ENCODE results near the gene FAAP20.

FAAP20 gene

DNA sequence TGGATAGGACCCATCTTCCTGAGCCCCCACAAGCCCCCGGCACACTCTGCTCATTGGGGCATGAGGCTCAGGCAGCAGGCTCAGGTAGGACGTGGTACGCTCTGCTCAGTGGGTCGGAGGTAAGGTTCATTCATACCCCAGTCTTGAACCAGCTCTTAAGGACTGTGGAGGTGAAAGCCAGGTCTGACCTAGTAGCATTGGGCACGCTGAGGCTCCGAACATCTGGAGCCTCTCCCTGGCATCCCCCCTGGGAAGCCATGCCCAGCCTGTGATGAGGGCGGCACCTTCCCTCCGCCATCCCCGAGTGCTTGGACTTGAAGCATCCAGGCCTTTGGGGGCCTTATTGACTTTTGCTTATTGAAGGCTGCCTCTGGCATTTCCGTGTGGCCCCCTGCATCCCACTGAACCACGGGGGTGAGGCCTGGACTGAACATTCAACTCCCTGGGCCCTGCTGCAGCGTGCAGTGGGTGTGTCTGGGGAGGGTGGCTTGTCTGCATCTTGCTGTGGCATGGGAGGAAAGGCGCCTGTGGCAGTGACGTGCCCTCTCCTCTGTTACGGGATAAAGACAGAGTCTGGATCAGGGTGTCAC lies 50.0 kb downstream of the FAAP20 start:
- H4K12ac ChIP-seq (ENCODE audit: low read depth, low read length), result no peak overlapping the region
- H3K9me3 ChIP-seq (ENCODE audit: insufficient read depth, low read depth, low read length), result peaks cover 3% of the 10 kb centered on the region
- H2BK120ac ChIP-seq (ENCODE audit: insufficient read depth, low read length, poor library complexity), result no peak overlapping the region
- H3K14ac ChIP-seq (ENCODE audit: low read length), result no peak overlapping the region
- no peak overlapping the region for H4K91ac ChIP-seq (ENCODE audit: low read depth, low read length)
- no peak for DNase-seq
- no peaks in the 10 kb centered on the region for H3K4me1 ChIP-seq (ENCODE audit: control insufficient read depth in 1 of 2, insufficient read depth in 2 of 2, low read length in 2 of 2)
- no peak overlapping the region for H3K23ac ChIP-seq (ENCODE audit: low read length)
- no peaks in the 10 kb centered on the region for H3K79me2 ChIP-seq (ENCODE audit: control insufficient read depth, insufficient read depth, low read length, poor library complexity)
- peak overlapping the region; percentile 18 for H3K4me3 ChIP-seq (ENCODE audit: low read depth, low read length)
- no peaks in the 10 kb centered on the region for H3K79me1 ChIP-seq (ENCODE audit: low read length)
- no peak overlapping the region for H3K4me2 ChIP-seq (ENCODE audit: low read length)
- no peak overlapping the region for H2AFZ ChIP-seq (ENCODE audit: insufficient read depth, low read length, poor library complexity)
- H3K36me3 ChIP-seq (ENCODE audit: control insufficient read depth in 1 of 2, insufficient read depth in 2 of 2, low read length in 2 of 2), result peaks cover 52 to 58% of the 10 kb centered on the region in 2 experiments
- no peak overlapping the region for H3K9ac ChIP-seq (ENCODE audit: low read length)
- WGBS (ENCODE audit: extremely low coverage, insufficient coverage, insufficient read length), result no CpG with 5 or more reads among the region's 15 CpGs
- H3K4ac ChIP-seq (ENCODE audit: low read depth, low read length), result no peak overlapping the region
- H3K18ac ChIP-seq (ENCODE audit: low read length), result no peak overlapping the region
- no peak overlapping the region for H2BK12ac ChIP-seq (ENCODE audit: low read length)
- H2BK5ac ChIP-seq (ENCODE audit: low read depth, low read length, poor library complexity), result no peak overlapping the region
- no peaks in the 10 kb centered on the region for H3K27me3 ChIP-seq (ENCODE audit: insufficient read depth, low read length)
- no peak overlapping the region for H3K27ac ChIP-seq (ENCODE audit: low read depth, low read length)
- H2AK5ac ChIP-seq (ENCODE audit: low read length), result no peak overlapping the region
- H4K8ac ChIP-seq (ENCODE audit: low read depth, low read length), result no peak overlapping the region

- whole genome bisulfite sequencing (ENCODE audit: extremely low coverage, insufficient coverage, insufficient read length), result no CpG with 5 or more reads among the region's 30 CpGs
- no peak overlapping the region for H3K9ac ChIP-seq (ENCODE audit: low read length)
- no peaks in the 10 kb centered on the region for H3K27me3 ChIP-seq (ENCODE audit: insufficient read depth, low read length)
- H3K79me2 ChIP-seq (ENCODE audit: control insufficient read depth, insufficient read depth, low read length, poor library complexity), result no peaks in the 10 kb centered on the region
- no peak overlapping the region for H2AK5ac ChIP-seq (ENCODE audit: low read length)
- no peak overlapping the region for H2AFZ ChIP-seq (ENCODE audit: insufficient read depth, low read length, poor library complexity)
- H4K8ac ChIP-seq (ENCODE audit: low read depth, low read length), result no peak overlapping the region
- no peak overlapping the region for H4K91ac ChIP-seq (ENCODE audit: low read depth, low read length)
- no peak overlapping the region for H3K14ac ChIP-seq (ENCODE audit: low read length)
- DNase-seq, result no peak
- peaks cover 45 to 52% of the 10 kb centered on the region in 2 experiments for H3K36me3 ChIP-seq (ENCODE audit: control insufficient read depth in 1 of 2, insufficient read depth in 2 of 2, low read length in 2 of 2)
- H3K4me2 ChIP-seq (ENCODE audit: low read length), result no peak overlapping the region
- no peak overlapping the region for H3K27ac ChIP-seq (ENCODE audit: low read depth, low read length)
- no peak overlapping the region for H3K4ac ChIP-seq (ENCODE audit: low read depth, low read length)
- no peaks in the 10 kb centered on the region for H3K4me1 ChIP-seq (ENCODE audit: control insufficient read depth in 1 of 2, insufficient read depth in 2 of 2, low read length in 2 of 2)
- H3K9me3 ChIP-seq (ENCODE audit: insufficient read depth, low read depth, low read length), result peaks cover 3% of the 10 kb centered on the region
- no peak overlapping the region for H4K12ac ChIP-seq (ENCODE audit: low read depth, low read length)
- no peak overlapping the region for H2BK5ac ChIP-seq (ENCODE audit: low read depth, low read length, poor library complexity)
- no peak overlapping the region for H3K23ac ChIP-seq (ENCODE audit: low read length)
- no peak overlapping the region for H3K4me3 ChIP-seq (ENCODE audit: low read depth, low read length)
- no peak overlapping the region for H2BK120ac ChIP-seq (ENCODE audit: insufficient read depth, low read length, poor library complexity)
- H2BK12ac ChIP-seq (ENCODE audit: low read length), result no peak overlapping the region
- H3K18ac ChIP-seq (ENCODE audit: low read length), result no peak overlapping the region
- H3K79me1 ChIP-seq (ENCODE audit: low read length), result no peaks in the 10 kb centered on the region
These were observed 50.6 kb downstream of the FAAP20 start for GRCh38 chr1:2143814-2144500.

- Histone ChIP-seq H3K36me3 (ENCODE audit: control insufficient read depth in 1 of 2, insufficient read depth in 2 of 2, low read length in 2 of 2) (peaks cover 45 to 48% of the 10 kb centered on the region in 2 experiments), H3K4me1 (ENCODE audit: control insufficient read depth in 1 of 2, insufficient read depth in 2 of 2, low read length in 2 of 2) (peaks cover 10 to 15% of the 10 kb centered on the region in 2 experiments)
These were observed 53.5 kb downstream of the FAAP20 start for GRCh38 chr1:2141025-2141424.

More at GRCh38 chr1:2141025-2141424, 53.5 kb downstream of the FAAP20 start:
- Histone ChIP-seq H3K27me3 (ENCODE audit: insufficient read depth, low read length) (no peaks in the 10 kb centered on the region), H3K4me2 (ENCODE audit: low read length) (no peak overlapping the region), H4K12ac (ENCODE audit: low read depth, low read length) (no peak overlapping the region), H3K79me1 (ENCODE audit: low read length) (peaks cover 6% of the 10 kb centered on the region), H2BK12ac (ENCODE audit: low read length) (no peak overlapping the region), H4K91ac (ENCODE audit: low read depth, low read length) (no peak overlapping the region), H2AFZ (ENCODE audit: insufficient read depth, low read length, poor library complexity) (no peak overlapping the region), H3K4ac (ENCODE audit: low read depth, low read length) (no peak overlapping the region), H3K18ac (ENCODE audit: low read length) (no peak overlapping the region), H3K9ac (ENCODE audit: low read length) (no peak overlapping the region), H3K79me2 (ENCODE audit: control insufficient read depth, insufficient read depth, low read length, poor library complexity) (peaks cover 3% of the 10 kb centered on the region), H3K4me3 (ENCODE audit: low read depth, low read length) (no peak overlapping the region), H3K23ac (ENCODE audit: low read length) (no peak overlapping the region), H4K8ac (ENCODE audit: low read depth, low read length) (no peak overlapping the region), H2BK120ac (ENCODE audit: insufficient read depth, low read length, poor library complexity) (no peak overlapping the region), H3K9me3 (ENCODE audit: insufficient read depth, low read depth, low read length) (peaks cover 3% of the 10 kb centered on the region), H3K14ac (ENCODE audit: low read length) (no peak overlapping the region), H2AK5ac (ENCODE audit: low read length) (no peak overlapping the region), H2BK5ac (ENCODE audit: low read depth, low read length, poor library complexity) (no peak overlapping the region), H3K27ac (ENCODE audit: low read depth, low read length) (no peak overlapping the region)
- no peak for DNase-seq
- no CpG with 5 or more reads among the region's 4 CpGs for WGBS (ENCODE audit: extremely low coverage, insufficient coverage, insufficient read length)
